ENCODE measurements around the gene PCDH15.

PCDH15 gene

GRCh38 chr10:54800741-54801421 lies at the start of gene PCDH15:
Gene PCDH15 (minus strand): TSS chr10:54801231. CDS start chr10:54664262, 136,969 bp downstream.
- DNase-seq = no peak

GRCh38 chr10:54843932-54844331 lies 42.9 kb upstream of the PCDH15 start:
- DNase-seq = no peak

- no peak for DNase-seq
Measured at GRCh38 chr10:54843085-54843646, 42.1 kb upstream of the PCDH15 start.

- DNase-seq = no peak
Measured at GRCh38 chr10:54837479-54837878, 36.4 kb upstream of the PCDH15 start.

GRCh38 chr10:54833029-54833428 lies 32.0 kb upstream of the PCDH15 start:
- DNase-seq = no peak

GRCh38 chr10:54826994-54827560 lies 26.0 kb upstream of the PCDH15 start:
- DNase-seq = no peak

GRCh38 chr10:54815583-54815982 lies 14.6 kb upstream of the PCDH15 start:
- no peak for DNase-seq

GRCh38 chr10:54808186-54808935 lies 7.3 kb upstream of the PCDH15 start:
- DNase-seq = no peak

GRCh38 chr10:54799506-54799905 lies 1.5 kb downstream of the PCDH15 start:
- no peak for DNase-seq

- no peak for DNase-seq
Measured at GRCh38 chr10:54797636-54798321, 3.3 kb downstream of the PCDH15 start.

- no peak for DNase-seq
Measured at GRCh38 chr10:54796881-54797280, 4.2 kb downstream of the PCDH15 start.

- no peak for DNase-seq
Measured at GRCh38 chr10:54776622-54777021, 24.4 kb downstream of the PCDH15 start.

GRCh38 chr10:54772468-54773122 lies 28.4 kb downstream of the PCDH15 start:
- no peak for DNase-seq

- no peak for DNase-seq
Measured at GRCh38 chr10:54769051-54769450, 32.0 kb downstream of the PCDH15 start.

- no peak for DNase-seq
Measured at GRCh38 chr10:54758791-54759190, 42.2 kb downstream of the PCDH15 start.

- no peak for DNase-seq
Measured at GRCh38 chr10:54749623-54750022, 51.4 kb downstream of the PCDH15 start.

GRCh38 chr10:54745436-54745835 lies 55.6 kb downstream of the PCDH15 start:
- no peak for DNase-seq

GRCh38 chr10:54742416-54742815 lies 58.6 kb downstream of the PCDH15 start:
- no peak for DNase-seq

- no peak for DNase-seq
Measured at GRCh38 chr10:54728511-54728910, 72.5 kb downstream of the PCDH15 start.

- DNase-seq = no peak
Measured at GRCh38 chr10:54722075-54722474, 79.0 kb downstream of the PCDH15 start.

- DNase-seq = no peak
Measured at GRCh38 chr10:54710918-54711317, 90.1 kb downstream of the PCDH15 start.

GRCh38 chr10:54708591-54708990 lies 92.4 kb downstream of the PCDH15 start:
- DNase-seq = no peak

GRCh38 chr10:54708021-54708420 lies 93.0 kb downstream of the PCDH15 start:
- no peak for DNase-seq

Measured in stimulated activated CD4-positive, alpha-beta T cell treated with anti-CD3 and anti-CD28 coated beads, Interleukin-12 subunit alpha, Interleukin-12 subunit beta, amount 100 ng/mL, for 4 hours (primary cell).